Smooth muscle cell of the brain vasculature (primary cell): ENCODE results near the gene EPN3.
A peak's percentile ranks its signal among the peaks of the same experiment; 100 is the strongest.

ENCODE experiments used
- DNase-seq: peaks from one replicate; pipeline ENCODE4 v3.0.0-alpha.2; 2012; ENCODE audit warnings: low read depth, low spot score

EPN3 gene

DNA sequence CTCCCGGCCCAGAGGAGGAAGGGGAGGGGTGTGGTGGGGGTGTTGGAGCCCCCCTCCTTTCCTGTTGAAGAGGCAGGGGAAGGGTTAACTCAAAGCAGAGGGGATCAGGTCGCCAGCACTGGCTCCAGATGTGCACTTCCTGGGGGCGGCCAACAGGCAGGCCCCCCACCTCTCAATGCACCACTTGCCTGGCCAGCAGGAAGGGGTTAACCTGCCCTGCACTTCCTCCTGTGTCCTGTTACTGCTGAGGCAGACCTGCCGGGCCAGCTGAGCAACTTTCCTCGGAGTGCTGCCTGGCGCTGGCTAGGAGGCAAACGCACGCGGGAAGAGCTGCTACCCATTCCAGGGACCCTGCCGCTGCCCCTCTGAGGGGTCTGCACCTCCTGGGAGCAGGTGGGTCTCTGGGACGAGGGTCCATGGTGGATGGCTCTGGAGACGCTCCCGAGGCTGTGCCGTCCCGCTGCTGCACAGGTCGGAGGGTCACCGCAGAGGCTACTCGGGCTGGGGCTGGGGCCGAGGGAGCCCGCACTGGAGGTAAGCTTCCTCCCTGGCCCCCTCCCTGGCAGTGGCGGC is at the start of gene EPN3:
Gene EPN3 (plus strand): TSS at position 284 of the 573 bp plus-strand sequence. CDS start 3,822 bp downstream, outside the sequence.
- DNase-seq = no peak

DNA sequence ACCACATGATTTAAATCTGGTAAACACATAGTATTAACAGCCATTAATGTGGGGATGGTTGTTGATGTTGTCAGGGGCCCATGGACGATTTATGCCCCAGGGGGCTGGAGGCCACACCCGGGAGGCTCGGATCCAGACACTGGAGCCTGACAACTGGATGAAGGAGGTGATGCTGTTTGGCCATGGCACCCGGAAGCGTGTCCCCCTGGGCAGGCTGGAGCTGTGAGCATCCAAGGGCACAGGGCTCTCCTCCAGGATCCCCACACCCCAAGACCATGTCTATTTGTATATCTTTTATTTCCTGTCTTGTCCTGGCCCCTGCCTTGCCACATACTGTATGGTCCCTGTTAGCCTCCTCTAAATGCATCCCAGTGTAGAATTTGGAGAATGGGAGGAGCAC is 49.3 kb upstream of the EPN3 start:
- DNase-seq = no peak

DNA sequence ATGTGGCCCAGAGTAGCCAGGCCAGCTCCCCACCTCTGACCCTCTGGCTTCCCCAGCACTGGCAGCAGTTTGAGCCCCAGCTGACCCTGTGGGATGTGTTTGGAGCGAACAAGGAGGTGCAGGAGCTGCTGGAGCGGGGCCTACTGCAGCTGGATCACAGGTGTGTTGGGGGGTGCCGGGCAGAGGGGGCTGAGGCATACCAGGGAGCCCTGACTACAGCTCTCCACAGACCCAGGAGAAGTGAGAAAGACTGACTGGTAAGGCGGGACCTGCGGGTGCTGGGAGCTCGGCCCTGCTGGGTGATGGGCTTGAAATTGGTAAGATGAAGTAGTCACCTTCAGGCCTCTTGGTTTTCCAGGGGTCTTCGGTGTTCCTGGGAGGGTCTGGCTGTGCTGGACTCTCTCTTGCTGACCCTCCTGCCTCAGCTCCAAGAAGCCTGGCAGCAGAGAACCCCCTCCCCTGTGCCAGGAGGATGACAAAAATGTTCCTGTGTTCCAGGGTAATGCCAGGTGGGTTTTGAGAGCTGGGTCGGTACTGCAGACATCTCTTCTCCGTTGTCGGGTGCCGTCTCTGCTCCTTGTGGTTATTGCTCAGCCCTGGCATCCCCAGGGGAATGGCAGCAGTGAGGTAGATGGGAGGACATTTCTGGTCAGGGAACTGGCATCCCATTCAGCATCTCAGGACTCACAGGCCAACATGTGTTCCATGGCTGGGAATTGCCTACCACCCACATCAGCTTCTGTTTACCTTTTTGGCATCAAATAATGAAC is 48.0 kb upstream of the EPN3 start:
- no peak for DNase-seq

DNA sequence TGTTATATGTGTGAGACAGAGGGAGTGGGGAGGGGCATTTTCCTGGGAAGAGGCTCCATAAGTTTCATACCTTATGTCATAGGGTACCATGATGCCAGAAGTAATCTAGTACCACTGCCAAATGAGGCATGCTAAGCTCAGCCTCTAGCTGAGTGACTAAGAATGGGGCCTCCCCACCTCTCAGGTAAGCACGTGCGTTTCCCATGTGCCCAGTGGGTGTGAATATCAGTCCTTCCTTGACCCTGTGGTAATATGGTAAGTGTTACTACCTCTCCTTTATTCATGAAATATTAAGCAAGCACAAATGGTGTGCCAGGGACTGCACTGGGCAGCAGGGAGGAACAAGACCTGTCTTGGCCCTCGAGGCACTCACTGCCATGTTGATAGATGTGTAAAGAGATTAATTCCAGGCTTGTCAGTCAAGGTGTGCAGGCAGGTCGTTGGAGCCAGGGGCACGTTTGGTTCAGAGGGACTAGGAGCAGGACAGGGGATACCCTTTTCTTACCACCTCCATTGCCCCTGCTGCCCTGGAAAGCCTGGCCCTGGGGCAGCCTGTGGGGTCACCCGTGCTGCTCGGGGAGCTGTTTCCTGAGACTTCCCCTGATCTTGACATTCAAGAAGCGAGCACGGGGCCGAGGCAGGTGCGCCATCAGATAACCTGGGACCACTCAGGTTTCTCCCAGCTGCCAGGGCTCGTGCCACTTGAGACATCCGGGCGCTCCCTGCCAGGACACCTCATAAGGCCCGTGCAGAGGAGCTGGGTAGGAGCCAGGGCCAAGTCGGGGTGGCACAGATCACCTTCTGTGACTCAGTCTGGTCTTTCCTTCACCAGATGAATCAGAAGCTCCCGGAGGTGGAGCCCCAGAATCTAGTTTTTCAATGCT is 45.1 kb upstream of the EPN3 start:
- DNase-seq = no peak

DNA sequence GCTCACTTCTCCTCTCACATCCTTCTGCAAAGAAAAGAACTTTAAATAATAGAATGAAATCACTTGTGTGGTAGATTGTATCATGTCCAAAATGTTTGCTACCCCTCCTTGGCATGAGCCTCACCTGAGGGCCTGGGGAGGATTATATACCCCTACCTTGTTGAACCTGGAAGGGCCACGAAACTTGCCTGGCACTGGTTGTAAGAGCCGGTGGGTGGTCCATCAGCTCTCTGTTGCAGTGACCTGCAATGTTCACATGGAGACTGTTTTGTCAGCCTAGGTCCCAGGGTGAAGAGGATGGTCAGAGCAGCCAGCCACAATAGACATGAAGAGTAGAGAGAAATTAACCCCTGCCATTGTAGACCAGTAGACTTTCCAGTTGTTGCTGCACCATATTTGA is 43.7 kb upstream of the EPN3 start:
- DNase-seq = no peak

DNA sequence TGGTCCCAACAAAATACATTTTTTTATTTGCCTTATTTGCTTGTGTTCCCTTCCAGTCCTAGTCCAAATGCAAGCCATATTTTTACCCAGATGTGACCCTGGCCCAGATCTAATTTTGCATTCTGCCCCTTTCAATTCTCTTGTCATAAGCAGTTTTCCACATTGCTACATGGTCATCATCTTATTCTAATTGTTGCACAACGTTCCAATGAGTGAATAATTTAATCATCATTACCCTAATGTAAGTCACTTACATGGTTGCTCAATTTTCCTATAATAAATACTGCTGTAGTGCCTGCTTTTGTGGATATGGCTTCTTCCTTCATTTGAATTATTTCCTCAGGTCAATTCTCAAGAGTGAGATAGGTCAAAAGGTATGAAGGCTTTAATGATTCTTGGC is 41.0 kb upstream of the EPN3 start:
- DNase-seq = no peak

DNA sequence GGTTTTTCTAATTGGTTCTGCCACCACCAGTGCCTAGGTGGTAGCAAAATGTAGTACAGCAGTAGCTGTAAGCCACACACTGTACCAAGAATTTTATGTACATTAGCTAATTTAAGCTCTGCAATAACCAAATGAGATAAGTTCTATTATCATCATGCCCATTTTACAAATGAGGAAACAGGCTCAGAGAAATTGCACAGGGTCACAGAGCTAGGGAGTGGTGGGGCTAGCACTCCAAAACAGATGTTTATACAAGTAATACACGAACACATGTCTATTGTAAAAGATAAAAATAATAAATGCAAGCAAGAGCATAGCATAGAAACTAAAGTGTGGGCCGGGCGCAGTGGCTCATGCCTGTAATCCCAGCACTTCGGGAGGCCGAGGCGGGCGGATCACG is 40.3 kb upstream of the EPN3 start:
- no peak for DNase-seq

DNA sequence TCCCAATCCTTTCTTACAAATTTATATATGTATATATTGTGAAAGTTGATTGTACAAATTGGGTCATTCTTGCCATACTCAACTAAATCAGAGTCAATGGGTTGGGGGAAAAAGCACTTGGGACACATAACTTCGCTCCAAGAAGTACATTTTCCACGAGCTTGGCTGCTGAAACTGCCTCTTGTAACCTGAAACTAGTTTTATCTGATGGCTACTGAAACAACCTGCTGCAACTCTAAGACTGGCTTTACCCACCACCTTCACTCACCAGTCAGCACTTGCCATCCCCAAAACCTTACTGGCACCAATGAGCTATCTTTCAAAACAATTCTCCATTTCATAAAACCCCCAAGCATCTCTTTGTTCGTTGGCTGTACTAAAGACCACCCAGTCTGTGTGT is 38.8 kb upstream of the EPN3 start:
- no peak for DNase-seq

DNA sequence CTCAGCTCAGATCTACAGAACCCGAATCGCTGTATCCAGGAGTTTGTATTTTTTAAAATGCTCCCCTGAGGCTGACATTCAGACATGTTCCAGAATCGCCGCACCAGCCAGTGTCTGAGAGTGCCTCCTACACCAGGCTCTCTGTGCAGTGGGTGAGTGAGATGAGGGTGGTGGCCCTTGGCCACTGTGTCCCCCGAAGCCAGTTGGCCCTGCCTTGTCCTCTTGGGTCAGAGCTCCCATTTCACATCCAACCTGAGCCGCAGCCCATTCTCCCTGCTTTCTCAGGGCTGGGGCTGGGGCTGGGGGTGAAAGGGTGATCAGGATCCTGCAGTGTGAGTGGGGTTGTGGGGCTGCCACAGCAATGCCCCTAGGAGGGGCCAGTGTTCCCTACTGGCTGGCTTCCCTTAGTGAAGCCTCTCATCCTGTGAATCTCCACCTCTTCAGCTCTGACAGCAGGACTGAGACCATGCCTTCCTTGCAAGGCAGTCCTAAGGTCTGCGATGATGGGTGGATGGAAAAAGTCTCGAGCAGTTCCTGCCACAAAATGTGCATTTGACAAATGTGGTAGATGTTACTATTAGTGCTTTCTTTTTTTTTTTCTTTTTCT is 37.2 kb upstream of the EPN3 start:
- DNase-seq = no peak

DNA sequence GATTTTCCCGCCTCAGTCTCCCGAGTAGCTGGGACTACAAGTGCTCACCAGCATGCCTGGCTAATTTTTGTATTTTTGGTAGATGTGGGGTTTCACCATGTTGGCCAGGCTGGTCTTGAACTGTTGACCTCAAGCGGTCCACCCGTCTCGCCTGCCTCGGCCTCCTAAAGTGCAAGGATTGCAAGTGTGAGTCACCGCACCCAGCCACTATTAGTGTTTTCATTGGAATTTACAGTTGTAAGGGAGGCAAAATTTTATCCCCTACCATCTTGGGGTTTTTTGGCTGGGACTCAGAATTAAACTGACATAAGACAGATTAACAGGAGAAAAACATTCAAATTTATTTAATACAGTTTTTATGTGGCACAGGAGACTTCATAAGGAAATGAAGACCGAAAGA is 36.6 kb upstream of the EPN3 start:
- DNase-seq = no peak

DNA sequence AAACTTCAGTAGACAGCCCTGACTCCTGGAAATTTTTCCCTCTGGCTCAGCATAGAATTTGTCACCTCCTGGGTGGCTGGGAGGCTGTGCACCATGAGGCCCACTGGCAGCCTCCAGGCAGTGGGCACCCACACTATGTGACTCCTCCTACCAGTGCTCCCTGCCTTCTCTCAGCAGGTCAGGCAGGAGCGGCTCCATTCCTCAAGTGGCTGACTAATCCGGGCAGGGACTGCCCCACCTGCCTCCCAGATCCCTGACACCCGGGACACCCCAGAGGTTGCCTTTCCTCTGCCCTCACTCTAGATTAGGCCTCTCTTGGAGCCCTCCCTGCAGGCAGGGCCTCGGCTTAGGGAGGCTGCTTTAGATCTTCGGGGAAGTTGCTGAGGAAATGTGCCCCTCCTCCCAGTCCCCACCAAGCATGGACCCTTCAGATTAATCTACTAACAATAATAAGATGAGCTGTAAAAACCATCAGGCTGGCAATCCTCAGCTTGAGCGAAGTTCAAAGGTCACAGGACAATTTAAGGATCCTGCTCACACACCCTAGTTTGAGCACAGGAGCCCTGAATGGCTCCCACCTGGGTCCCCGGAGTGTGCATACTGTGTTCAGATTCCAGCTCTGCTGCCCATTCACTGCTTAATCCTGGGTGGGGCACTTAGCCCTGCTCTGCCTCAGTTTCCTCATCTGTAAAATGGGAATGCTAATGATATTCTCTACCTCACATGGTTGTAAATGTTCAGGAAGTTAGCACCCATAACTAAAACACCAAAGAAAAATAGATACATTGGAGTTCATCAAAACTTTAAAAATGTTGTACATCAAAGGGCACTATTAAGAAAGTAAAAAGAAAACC is 34.3 kb upstream of the EPN3 start:
- DNase-seq = no peak

DNA sequence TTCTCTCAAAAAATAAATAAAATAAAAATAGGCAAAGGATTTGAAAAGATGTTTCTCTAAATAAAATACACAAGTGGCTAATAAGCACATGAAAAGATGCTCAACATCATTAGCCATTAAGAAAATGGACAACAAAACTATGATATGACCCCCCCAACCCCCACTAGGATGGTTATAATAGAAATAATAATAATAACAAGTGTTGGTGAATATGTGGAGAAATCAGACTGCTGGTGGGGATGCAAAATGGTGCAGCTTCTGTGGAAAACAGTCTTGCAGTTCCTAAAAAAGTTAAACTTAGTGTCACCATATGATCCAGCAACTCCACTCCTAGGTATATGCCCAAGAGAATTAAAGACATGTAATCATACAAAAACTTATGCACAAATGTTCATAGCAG is 33.3 kb upstream of the EPN3 start:
- no peak for DNase-seq

DNA sequence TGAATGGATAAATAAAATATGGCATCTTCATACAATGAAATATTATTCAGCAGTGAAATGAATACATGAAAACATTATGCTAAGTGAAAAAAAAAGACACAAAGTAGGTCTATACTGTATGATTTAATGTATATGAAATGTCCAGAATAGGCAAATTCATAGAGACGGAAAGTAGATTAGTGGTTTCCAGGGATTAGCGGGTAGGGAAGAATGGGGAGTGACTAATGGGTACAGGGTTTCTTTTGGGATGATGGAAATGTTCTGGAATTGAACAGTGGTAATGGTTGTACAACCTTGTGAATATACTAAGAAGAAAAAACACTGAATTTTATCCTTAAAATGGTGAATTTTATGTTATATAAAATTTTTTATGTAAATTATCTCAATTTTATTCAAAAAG is 32.8 kb upstream of the EPN3 start:
- DNase-seq = no peak

DNA sequence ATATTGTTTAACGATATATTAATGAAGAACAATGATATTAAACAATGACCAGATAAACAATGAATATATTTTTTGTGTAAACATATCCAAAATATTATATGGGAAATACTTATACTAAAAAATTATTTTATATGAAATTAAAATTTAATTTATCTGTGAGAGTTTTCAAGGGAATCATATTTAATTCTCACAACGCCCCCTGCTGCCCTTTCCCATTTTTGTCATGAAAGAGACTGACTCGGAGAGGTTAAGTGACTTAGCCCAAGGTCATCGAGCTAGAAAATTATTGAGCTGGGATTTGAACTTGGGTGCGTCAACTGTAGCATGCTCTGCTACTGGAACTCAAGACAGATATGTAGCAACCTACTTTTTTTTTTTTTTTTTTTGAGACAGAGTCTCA is 31.5 kb upstream of the EPN3 start:
- DNase-seq = no peak

DNA sequence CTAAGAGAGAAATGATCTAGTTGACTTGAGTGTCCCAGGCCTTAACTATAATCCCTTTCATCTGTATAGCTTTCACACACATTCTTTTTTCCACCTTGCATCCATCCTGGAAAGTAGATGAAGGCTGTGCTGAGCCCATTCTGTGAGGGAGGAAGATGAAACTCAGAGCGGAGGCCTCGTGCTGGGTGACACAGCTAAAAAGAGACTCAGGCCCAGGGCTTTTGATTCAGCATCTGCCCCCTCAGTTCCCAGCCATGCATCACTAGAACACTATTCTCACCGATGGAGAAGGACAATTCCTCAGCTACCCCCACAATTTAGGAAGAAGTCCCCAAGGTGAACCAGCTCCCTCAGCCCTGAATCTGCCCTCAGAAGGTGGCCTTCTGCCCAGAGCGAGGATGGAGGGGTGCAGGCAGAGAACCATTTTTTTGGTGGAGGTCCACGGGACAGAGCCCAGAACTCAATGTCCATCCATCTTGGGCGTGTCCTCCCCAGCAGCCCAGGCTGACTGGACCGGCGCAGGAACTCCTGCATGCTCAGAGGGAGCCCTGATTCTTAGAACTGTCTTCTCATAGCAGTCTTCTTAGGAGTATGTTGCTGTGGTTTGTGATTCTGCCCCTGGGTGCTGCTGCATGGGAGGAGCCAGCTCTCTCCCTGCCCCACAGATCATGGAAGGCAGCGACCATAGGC is 30.1 kb upstream of the EPN3 start:
- no peak for DNase-seq

DNA sequence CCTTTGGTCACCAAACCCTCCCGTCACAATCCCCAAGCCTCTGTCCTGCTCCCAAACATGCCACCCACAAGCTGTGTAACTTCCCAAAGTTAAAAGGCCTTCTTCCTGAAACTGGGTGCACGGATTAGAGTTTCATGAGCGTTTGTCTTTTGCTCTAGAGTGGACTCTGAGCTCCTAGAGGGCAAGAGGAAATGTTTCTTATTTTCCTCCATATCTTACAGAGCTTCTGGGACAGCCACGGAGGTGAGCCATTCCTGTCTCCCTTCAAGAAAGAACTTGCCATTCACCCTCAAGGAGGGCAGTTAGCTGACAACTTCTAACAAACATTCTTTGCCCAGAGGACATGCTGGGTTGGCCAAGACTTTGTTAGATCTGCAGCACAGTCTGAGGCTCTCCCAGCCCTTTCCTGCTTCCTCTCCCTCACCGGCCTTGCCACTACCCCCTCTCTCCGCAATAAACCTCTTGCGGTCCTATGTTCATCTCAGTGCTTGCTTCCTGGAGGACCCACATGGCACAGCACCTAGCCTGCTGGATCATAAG is 26.9 kb upstream of the EPN3 start:
- DNase-seq = no peak

DNA sequence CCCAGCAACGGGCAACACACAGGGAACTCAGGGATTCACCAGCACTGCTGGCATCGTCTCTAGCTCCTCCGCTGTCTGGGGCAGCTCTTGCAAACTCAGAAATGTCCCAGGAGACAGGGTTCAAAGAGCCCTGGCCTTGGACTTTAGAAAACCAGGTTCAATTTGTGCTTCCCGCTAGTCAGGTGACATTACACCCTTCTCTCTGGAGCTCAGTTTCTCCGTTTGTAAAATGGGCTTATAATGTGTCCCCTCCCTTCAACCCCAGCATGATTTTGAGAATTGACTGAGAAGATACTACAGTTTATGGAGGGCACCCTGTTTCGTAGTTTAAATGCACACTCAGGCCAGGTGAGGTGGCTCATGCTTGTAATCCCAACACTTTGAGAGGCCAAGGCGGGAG is 26.2 kb upstream of the EPN3 start:
- DNase-seq = no peak

DNA sequence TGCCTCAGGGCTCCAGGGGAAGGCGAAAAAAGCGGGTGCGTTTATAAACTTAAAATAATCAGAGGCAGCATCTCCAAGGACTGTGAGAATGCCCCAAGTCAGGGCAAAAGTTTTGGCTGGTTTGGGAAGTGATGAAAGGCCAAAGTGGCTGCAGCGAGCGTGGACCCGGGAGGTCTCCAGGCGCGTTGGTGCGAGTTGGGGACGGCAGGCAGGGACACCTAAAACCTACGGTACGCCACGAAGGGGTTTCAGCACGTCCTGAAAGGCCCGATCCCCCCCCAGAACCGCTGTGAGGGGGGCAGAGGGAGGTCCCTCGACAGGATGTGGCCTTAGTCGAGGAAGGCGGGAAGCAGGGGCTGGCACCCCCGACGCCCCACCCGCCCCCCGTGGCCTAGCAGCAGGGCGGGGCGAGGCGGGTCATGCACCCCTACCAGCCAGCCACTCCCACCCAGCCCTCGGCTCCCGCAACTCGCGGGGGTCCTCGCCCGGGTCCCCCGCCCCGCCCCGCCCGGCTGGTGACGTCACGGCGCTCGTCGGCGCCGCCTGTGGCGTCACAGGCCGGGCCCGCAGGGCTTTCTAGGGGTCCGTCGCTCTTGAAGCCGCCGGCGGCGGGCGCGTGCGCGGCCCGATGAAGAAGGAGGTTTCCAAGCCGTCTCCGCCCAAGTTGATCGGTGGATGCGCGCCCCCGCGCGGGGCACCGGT is 24.5 kb upstream of the EPN3 start, which contains the start of gene MYCBPAP:
Gene MYCBPAP (plus strand): TSS at position 569 of the 702 bp plus-strand sequence. CDS start 236 bp downstream, outside the sequence.
- DNase-seq = peak; percentile 29

DNA sequence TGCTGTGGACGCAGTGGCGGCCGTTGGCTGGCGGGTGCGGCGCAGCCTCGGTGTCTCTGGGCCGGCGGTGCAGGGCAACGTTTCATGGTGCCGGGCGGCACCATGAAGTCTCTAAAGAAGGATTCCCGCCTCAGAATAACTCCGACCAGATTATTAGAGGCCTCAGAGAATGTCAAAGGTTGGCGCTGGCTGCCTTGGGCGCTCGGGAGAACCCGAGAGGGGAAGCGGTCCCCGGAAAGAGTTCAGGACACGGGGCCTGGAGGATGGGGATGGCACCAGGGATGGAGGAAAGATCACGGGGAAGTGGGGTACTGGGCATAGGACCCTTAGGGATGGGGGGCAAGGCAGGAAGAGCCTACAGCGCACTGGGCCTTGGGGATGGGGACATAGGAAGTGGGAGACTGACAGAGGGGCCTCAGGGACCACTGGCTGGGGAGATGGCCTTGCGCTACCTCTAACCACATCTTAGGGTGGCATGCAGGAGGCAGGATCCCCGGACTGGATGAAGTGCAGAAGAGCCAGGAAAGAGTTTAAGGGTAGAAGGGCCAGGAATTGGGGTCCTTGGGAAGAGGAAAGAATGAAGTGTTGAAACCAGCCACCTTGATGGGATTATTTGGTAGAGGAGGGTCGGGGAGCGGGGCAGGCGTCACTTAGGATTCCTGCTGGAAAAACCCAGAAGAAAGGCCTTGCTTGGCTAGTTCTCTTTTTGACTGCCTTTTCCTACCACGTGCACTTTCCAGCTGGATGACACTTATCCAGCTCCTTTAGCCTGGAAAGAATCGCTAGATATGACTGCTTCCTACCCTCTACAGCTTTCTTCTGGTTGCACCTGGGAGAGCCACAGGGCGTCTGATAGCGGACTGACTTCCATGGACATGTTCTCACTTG is 23.7 kb upstream of the EPN3 start:
- DNase-seq = no peak
